Erythroblast (primary cell): ENCODE measurements around the gene ABCA5.
A peak's percentile ranks its signal among the peaks of the same experiment; 100 is the strongest.
"Not testable (repeated sequence)": the region's sequence is repeated elsewhere in the genome, so short reads cannot be mapped to it uniquely, and the experiment has no call there.

Experiments
- DNase-seq, 2 experiments: peaks; one replicate each; lab custom pipeline; 2025; lab: John Stamatoyannopoulos, UW
- GATA1 ChIP-seq: IDR thresholded peaks from 2 replicates; pipeline ENCODE4 v1.6.1; 2011; ENCODE audit warnings: low read depth, mild to moderate bottlenecking, control low read depth, low read length, moderate library complexity
- POLR2A ChIP-seq: IDR thresholded peaks from 2 replicates; pipeline ENCODE4 v1.6.1; 2011; ENCODE audit warnings: mild to moderate bottlenecking, low read length

Gene ABCA5

GRCh38 chr17:69227541-69227940 is 99.4 kb downstream of the ABCA5 start:
- DNase-seq = no peak
- no peak for TF ChIP-seq POLR2A
- no peak for TF ChIP-seq GATA1

- TF ChIP-seq POLR2A = no peak
Measured at GRCh38 chr17:69223809-69224208, 103.1 kb downstream of the ABCA5 start.

GRCh38 chr17:69222707-69223258 is 104.2 kb downstream of the ABCA5 start:
- no peak for DNase-seq
- TF ChIP-seq GATA1 = no peak
- TF ChIP-seq POLR2A = no peak

More at GRCh38 chr17:69223809-69224208, 103.1 kb downstream of the ABCA5 start:
- no peak for DNase-seq

- TF ChIP-seq POLR2A = no peak
- no peak for TF ChIP-seq GATA1
- DNase-seq = no peak
Measured at GRCh38 chr17:69220098-69220497, 106.8 kb downstream of the ABCA5 start.

GRCh38 chr17:69218986-69219385 is 107.9 kb downstream of the ABCA5 start:
- no peak for TF ChIP-seq GATA1
- TF ChIP-seq POLR2A = no peak
- DNase-seq = no peak

- peak in 1 of 2 experiments; percentile 7 for DNase-seq
- no peak for TF ChIP-seq POLR2A
- TF ChIP-seq GATA1 = no peak
Measured at GRCh38 chr17:69213059-69213813, 113.7 kb downstream of the ABCA5 start.

- no peak for TF ChIP-seq POLR2A
- TF ChIP-seq GATA1 = no peak
- DNase-seq = no peak
Measured at GRCh38 chr17:69208640-69209039, 118.3 kb downstream of the ABCA5 start.

- DNase-seq = no peak
- TF ChIP-seq POLR2A (no peak), GATA1 (no peak)
Measured at GRCh38 chr17:69207151-69207550, 119.8 kb downstream of the ABCA5 start.

GRCh38 chr17:69198238-69198637 is 128.7 kb downstream of the ABCA5 start:
- no peak for TF ChIP-seq GATA1
- no peak for DNase-seq

GRCh38 chr17:69196105-69196653 is 130.8 kb downstream of the ABCA5 start:
- not testable (repeated sequence) for DNase-seq
